Activated CD4-positive, alpha-beta T cell treated with anti-CD3 and anti-CD28 coated beads, Interleukin-2, amount 50 U/mL, for 16 hours (primary cell): ENCODE measurements around the gene PLXNA2.

ENCODE experiments used
- DNase-seq: peaks from one replicate; pipeline ENCODE4 v3.0.0-alpha.2; 2020

Gene PLXNA2

DNA sequence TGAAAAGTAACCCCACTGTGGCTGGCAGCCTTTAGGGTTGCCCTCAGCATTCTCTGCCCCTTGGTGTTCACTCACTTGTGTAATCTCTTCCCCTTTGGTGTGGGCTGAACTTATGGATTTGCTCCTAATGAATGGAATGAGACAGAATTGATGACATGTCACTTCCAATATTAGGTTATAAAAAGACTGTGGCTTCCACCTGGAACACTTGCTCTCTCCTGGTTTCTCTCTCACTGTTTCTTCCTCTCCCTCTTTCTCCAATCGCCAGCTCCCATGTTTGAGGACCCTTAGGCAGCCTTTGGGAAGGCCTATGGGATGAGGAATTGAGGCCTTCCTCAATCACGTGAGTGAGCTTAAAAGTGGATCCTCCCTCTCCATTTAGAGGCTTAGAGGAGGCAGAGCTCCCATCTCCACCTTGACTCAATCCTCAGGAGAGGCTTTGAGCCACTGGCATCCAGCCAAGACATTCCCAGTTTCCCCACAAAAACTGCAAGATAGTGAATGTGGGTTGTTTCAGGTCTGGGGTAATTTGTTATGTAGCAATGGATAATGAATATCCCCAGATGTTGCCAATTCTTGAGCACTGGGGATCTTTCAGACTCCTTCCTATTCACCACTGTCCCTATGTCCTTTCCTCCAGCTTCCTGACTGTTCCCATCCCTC lies 237.8 kb downstream of the PLXNA2 start:
- no peak for DNase-seq

DNA sequence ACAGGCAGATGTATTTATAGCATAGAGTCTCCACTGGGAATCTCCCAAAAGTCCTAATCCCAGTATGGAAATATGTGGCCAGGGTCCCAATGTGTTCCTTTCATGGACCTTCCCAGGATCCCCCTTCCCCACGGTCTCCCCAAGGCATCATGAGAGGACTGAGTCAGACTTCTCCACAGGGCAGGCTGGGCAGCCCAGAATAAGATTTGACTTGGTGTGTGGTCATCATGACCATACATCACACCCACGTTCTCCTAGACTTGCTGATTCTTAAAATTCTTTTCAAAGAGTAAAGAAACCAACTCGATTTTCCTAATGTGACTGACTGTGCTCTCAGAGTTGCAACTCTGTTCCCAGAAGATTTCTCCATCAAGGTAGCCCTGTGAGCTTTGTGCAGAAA lies 239.3 kb downstream of the PLXNA2 start:
- DNase-seq = no peak

DNA sequence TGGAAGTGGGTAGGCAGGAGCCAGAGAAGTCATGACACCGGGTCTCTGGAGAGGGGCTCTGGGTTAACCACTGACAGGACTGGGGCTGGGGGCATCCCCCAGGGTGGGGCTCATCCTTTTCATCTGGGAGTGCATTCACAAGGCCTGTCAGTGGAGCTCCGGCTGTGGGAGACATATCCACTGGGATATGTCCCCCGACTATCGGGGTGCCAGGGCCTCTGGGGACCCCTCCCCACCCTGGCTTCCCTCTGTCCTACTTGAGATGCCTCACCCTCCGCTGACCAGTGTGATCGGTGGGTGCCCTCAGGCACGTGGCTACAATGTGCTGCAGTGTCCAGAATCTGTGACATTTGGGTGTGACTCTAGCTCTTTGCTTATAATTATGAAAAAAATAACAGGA lies 240.9 kb downstream of the PLXNA2 start:
- DNase-seq = no peak

DNA sequence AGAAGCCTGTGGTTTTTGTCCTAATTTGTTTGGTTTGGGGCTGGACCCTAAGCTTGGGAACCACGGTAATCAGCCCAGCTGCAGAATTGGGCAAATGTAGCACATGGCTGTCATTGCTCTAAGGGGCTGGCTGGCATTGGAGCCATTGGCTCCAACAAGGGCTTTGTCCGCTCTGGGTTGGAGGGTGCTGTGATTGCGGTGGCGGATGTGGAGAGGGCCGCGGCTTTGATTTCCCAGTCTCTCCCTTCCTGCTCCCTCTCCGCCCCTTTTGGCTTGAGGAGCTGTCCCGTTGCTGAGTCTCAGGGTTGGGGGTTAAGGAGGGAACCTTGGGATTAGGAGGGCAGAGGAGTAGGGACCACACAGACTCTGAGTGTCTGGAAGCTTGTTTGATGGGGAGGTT lies 241.5 kb downstream of the PLXNA2 start:
- no peak for DNase-seq

DNA sequence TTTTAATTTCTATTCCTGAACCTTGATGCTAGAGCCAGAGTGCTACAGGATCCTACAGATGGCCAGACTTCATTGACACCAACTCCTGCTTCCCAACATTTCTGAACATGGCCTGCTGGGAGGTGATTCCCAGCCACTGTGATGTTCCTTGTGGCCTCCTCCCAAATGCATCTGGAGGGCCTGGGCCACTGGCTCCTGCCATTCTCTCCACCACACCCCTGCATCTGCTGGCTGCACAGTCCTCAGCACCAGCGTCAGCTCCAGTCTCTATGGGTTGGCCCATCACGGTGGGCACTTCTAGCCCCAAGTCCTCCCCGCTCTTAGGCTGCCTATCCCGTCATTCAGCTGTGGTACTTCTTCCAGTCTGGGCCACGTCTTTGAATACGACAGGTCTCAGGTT lies 242.1 kb downstream of the PLXNA2 start:
- DNase-seq = no peak

DNA sequence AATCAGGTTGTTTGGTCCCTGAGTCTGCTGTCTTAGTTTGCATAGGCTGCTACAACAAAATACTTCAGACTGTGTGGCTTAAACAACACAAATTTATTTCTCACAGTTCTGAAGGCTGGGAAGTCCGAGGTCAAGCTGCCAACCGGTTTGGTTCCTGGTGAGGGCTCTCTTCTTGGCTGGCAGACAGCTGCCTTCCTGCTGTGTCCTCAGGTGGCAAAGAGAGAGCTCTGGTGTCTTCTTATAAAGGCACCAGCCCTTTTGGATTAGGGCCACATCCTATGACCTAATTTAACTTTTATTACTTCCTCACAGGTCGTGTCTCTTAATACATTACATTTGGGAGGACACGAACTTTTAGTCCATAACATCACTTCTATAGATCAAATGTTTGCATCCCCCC lies 243.7 kb downstream of the PLXNA2 start:
- DNase-seq = no peak

DNA sequence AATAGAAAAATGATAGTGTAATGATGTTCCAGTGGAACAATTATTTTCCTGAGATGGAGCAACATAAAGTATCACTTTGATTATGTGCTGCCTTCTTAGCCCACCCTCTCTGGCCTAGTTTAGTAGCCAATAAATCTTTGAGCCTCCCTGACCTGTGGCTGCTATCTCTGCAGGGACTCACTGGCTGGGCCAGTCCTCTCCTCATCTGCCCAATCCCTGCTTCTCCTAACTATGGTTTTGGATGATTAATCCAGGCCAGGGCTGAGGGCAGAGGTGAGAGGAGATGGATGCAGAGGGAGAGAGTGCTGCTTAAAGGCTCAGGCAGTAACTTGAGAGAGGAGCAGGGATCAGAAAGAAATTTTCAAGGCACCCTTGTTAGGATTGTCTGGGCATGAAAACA lies 244.2 kb downstream of the PLXNA2 start:
- DNase-seq = no peak

DNA sequence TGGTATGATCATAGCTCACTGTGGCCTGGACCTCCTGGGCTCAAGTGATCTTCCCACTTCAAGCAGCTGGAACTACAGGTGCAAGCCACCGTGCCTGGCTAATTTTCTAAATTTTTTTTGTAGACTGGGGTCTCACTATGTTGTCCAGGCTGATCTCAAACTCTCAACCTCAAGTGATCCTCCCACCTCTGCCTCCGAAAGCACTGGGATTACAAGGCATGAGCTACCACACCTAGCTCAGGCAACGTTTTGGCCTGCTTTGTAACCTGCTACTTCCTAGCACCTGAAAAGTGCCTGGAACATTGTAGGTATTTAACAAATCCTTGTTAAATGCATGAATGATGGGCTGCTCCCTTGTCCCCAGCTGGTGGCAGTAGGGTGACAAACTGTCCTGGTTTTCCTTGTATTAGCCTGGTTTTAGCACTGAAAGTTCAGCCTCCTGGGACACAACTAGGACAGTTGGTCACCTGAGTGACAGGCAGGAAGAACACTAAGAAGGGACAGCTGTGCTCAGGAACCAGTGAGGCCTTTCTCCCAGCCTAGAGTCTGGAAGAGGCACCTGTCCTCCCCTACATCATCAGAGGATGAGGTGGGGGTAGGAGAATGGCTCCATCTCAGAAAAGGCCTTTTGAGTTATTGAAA lies 244.8 kb downstream of the PLXNA2 start:
- DNase-seq = no peak

DNA sequence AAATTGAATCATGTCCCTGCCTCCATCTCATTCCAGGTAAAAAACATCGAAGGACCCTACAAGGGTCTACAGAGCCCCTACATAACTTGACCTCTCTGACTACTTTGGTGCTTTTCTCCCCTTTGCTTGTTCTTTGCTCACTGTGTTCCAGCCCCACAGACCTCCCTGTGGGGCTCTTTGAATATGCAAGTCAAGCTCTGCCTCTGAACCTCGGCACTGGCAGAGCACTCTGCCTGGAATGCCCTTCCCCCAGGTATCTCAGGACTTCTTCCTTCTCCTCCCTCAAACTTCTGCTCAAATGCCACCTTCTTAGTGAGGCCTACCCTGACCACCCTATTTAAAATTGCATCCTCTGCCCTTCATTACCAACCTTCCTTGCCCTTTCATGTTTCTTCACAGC lies 245.5 kb downstream of the PLXNA2 start:
- no peak for DNase-seq

DNA sequence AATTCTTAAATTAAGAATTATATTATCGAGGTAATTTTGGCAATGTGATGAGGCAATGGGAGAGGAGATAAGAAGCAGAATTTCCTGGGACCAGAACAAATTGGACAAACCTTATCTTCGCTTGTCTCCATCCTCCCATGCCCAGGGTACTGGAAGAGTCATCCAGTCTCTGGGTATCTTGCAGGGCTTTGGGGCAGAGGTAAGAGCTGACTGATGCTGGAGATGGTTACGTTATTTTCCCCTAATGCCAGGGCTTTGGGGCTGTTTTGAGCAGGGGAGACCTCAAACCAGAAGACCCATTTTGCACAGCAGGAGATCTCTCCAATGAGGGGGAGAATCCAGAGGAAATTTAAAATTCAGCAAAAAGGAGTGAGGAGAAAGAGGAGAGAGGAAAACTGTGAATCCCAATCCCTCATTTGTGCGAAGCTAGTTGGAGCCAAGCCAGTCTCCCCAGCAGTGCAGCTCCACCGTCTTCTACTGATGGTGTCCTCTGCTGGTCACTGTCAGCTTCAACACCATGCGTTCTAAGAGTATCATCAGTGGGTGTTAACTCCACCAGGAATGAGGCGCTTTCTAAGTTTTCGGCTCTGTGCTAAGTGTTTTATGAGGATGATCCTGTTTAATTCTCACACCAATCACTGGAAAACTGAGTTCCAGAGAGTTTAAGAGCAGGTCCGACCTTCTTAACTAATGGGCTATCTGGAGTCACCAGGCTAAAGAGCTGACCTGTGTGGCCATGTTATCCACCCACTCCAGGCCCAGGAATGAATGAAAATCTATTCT lies 246.5 kb downstream of the PLXNA2 start:
- peak; percentile 55 for DNase-seq

DNA sequence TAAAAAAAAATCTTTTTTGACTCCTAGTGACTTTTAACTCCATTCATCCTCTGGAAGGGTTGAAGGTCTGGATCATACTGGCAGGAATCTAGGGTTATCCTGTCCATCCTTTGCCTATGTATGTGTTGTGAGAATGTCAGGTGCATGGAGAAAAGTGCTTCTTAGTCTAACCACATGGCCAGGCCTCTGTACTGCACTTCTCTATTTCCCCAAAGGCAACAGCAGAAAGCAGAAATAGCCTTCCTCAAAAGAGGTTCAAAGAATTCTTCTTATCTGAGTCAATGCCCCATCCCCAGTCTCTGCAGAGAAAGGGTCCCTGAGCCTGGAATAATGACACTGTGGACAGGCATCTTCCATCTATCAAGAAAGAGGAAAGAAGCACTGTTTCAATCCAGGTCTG lies 247.5 kb downstream of the PLXNA2 start:
- no peak for DNase-seq

DNA sequence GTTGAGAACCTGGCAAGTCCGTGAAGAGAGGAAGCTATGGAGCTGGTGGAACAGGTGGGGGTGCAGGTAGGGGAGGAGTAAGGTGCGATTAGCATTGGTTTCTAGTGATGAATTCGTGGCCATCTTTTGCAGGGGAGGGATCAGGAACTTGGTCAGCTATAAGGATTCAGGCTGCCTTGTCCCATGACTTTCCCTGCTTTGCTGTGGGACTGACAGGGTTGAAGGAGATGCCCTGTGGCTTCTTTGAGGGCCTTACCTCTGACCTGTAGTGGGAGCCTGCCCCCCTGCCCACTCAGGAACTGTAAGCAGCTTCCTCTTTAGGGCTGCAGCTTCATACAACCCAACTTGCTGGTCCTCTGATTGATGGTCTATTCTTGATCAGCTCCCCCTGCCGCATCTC lies 248.6 kb downstream of the PLXNA2 start:
- DNase-seq = no peak

DNA sequence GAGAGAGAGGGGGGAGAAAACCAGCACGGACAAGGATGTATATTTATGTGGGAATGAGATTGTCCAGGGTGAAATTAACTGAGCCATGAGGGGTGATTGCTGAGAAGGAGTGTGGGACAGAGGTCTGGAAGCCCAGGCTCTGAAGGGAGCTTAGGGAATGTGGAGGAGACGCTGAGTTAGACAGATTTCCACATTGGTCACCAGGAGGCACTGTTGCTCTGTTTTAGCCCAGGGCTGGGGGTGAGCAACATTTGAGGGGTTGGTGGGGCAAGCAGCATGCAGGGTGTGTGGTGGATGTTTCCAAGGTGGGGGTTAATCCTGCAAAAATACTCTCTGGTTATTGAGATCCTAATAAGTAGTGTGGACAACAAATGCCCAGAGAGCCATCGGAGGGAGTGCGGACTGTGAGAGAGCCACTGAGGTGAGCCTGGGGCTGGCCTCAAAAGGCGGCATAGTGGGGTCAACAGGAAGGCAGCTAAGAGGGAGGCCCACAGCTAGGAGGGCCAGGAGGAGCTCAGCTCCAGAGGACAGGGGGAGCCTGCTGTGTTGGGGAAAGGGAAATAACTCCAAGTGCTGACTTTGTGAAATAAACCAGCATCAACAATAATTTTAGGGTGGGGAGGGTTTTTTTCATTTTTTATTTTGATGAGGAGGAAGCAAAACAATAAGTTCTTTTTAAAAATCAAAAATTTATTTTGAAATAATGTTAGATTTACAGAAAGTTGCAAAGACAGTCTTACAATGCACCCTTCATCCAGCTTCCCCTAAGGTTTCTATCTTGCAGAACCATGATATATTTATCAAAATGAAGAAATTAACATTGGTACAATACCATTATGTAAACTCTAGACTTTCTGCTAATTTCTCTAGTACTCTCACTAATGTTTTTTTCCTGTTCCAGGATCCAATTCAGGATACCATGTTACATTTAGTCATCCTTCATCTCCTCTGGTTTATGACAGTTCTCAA lies 250.4 kb downstream of the PLXNA2 start:
- DNase-seq = no peak

DNA sequence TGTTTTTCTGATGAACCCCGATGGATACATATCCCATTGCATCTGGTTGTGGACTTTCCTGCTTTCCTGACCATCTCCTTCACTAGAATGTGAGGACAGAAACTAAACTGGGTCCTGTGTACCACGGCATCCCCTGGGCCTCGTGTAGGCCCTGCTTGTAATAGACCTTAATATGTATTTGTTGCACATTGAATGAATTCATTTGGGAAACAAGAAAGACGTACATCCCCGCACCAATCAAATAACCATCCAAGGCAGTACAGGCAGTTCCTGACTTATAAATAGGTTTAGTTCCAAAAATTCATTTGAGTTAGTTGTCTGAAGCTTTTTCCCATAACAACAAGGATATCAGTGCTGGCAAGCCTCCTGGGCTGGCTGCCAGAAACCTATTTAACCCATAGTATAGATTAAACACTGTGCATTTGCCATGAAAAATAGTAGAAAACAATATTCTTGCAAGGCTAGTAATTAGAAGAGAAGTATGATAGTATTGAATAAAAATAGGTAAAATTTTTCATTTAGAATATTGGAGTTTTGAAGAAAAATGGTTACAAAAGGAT lies 251.4 kb downstream of the PLXNA2 start:
- no peak for DNase-seq

DNA sequence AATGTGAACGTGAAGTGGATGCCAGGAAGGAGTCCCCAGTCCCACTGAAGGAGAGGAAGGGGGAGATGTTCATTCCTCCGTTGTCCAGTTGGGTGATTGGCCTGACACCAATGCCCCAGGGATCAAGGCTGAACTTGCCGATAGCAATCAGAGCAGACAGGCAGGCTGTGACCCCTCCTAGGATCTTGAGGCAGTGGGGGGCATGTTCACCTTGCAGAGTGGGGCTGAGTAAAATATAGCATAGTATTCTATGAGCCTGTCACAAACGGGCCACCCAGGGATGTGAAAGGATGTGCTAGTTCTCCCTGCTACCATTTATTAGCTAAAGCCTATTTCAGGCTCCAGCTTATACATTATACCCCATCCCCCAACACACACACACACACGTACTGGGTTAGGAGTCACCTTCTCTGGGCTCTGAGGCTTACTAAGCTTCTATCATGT lies 252.6 kb downstream of the PLXNA2 start:
- no peak for DNase-seq

DNA sequence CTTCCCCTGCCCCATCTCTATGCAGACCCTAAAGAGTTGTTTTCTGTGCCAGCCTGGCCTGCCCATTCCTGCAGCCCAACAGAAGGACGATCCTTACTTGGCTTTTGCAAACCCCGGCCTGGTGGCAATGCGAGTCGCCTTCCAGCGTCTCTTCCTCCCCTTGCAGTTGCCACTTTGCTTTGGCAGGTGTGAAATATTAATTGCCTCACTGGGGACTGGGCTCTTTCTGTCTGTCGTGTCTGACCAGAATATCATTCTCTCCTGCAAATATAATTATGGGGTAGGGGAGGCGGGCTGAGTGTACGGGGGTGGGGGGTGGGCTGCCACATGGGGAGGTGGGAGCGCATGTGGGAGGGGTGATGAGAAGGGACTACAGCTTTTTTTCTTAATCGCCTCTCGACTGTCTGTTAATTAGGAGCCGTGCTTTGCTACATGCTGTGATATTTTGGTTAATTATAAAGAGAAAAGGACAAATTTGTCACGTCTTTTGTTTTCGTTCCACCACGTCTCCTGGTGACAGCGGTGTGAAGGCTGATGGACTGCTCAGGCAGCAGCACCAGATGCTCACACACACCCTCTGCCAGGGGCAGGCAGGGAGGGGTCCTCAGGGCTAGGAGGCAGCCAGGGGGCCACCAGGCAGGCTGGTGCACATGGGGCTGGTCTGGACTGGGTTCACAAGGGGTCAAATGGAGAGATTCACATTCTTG lies 253.2 kb downstream of the PLXNA2 start:
- DNase-seq = no peak

DNA sequence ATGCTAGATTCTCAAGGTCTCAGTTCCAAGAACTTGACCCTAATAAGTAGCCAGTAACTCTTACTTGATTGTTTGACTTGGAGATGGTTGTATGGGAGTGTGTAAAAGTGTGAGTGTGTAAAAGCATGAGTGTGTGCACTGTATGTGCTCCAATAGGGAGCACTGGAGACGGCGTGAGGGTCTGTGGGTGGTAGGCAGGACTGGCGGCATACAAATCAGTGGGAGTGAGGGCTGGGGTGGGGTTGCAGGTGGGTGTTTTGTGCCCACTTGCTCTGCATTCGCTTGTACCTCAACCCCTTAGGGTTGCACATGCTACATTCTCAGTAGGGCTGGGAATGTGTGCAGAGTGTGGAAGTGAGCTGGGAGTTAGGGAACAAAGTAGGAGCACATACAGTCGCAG lies 253.7 kb downstream of the PLXNA2 start:
- no peak for DNase-seq

DNA sequence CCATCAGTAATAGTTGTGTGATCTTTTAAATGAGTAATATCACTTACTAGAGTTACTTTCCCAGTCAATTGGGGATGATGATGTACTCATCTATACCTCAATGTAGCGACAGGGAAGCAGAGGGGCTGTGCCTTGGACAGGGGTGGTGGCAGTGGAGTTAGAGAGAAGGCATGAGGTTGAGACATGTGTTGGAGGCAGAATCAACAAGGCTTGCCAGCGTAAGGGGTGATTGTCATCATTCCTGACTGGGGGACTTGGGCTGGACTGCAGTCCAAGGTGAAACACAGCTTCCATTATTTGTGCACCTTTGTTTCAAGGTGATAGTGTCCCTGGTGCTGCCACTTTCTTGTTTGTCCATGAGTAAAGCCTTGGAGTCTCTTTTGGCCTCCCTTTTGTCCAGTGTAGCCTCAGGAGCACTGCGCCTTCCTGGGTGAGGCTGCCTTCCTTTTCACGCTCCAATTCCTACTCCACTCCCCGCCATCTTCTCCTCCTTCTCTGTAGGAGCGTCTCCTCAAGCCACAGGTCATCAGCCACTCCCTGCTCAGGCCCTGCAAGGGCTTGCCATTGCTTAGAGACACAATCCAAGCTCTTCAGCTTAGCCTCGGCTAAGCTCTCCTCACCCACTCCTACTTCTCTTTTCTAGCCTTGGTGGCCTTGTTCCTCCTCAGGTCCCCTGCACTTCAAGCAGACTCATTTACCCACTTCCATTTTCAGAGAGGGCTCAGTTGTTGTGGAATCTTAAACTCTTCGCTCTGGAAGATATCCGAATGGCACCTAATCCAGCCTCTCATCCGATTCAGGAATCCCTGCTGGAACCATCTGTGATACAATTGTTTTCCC lies 255.6 kb downstream of the PLXNA2 start:
- DNase-seq = no peak

DNA sequence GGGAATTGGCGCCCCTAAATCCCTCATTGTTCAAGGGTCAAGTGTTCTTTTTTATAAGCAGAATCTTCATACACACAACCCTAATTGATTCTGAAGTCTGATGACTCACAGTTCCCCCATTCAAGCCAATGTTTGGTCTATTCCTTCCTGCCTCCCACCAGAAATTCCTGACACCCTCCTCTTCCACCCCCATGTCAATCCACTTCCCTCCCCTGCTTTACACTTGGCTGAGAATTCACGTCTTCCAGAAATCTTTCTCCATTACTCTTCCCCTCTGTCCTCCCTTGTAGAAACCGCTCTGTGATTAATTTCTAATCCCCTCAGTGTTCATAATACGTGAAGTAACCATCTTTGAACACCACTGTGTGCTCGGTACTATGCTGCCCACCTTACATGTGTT lies 257.0 kb downstream of the PLXNA2 start:
- DNase-seq = no peak

DNA sequence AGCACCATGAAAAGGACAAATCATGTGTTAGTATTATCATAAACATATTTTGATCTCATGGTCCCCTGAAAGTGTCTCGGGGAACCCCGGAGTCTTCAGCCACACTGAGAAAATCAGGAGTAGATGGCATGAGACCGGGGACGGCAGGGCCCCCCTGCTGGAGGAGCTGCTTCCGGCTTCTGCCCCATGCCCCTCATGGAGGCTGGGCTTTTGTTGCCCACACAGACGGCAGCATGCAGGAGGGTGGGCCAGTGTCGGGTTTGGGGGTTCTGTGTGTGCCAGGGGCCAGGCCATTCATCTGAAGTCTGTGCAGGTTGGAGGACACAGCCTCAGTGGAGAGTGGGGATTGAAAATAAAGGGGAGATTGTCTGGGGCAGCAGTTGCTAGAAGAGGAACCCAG lies 258.2 kb downstream of the PLXNA2 start:
- DNase-seq = no peak
